ENCODE measurements around the gene UBE2L3.

GRCh38 chr22:21605887-21606564, 38.5 kb downstream of the UBE2L3 start:
- TF ChIP-seq EZH2 (IDR thresholded peaks at IDR 0.05) (no peak), POLR2AphosphoS5 (IDR thresholded peaks at IDR 0.05; ENCODE audit: borderline replicate concordance, low read depth, low read length) (no peak), FOXP2 (optimal IDR thresholded peaks at IDR 0.05; ENCODE audit: control extremely low read depth, extremely low read length, insufficient read depth) (no peak)
